CD4-positive, alpha-beta memory T cell (primary cell): ENCODE measurements around the gene TMEM243. TPM values are rescaled to one million over a fixed set of nuclear protein-coding genes. Genes with fewer than 3 reads are reported as not detected.
A peak's percentile ranks its signal among the peaks of the same experiment; 100 is the strongest.

Experiments
- CTCF ChIA-PET: fragments of 350-600 bp; sonication (Branson Sonifier 250); formaldehyde crosslinking; loops from one replicate; lab custom pipeline; 2021; ENCODE audit warnings: inconsistent platforms; ENCODE audit not compliant: partially characterized antibody; lab: Charles Lee
- POLR2A ChIA-PET: fragments of 350-600 bp; sonication (Branson Sonifier 250); formaldehyde crosslinking; loops from one replicate; lab custom pipeline; 2021; ENCODE audit not compliant: partially characterized antibody; lab: Charles Lee
- DNase-seq, 5 donors: peaks; one replicate each; pipeline versions ENCODE4 v3.0.0 to v3.0.0-alpha.2; 2020 to 2022; ENCODE audit warnings: mixed read lengths in 1 of 5
- H3K27ac ChIP-seq: one replicate; pipeline ENCODE4 v1.7.0; 2013; ENCODE audit warnings: low read depth, low read length
- H3K27me3 ChIP-seq: 2 replicates; pipeline ENCODE4 v1.7.0; 2013; ENCODE audit warnings: mild to moderate bottlenecking, low read length, moderate library complexity; ENCODE audit not compliant: insufficient read depth
- H3K36me3 ChIP-seq: 2 replicates; pipeline ENCODE4 v1.7.0; 2013; ENCODE audit warnings: mild to moderate bottlenecking, low read length, moderate library complexity; ENCODE audit not compliant: insufficient read depth
- H3K4me1 ChIP-seq: 2 replicates; pipeline ENCODE4 v1.7.0; 2013; ENCODE audit warnings: mild to moderate bottlenecking, low read length, moderate library complexity; ENCODE audit not compliant: insufficient read depth
- H3K4me3 ChIP-seq, 2 donors: one replicate each; pipeline ENCODE4 v1.7.0; 2013; ENCODE audit warnings: low read length in 2 of 2, mild to moderate bottlenecking in 1 of 2
- H3K9me3 ChIP-seq, 2 donors: one replicate each; pipeline ENCODE4 v1.7.0; 2013; ENCODE audit warnings: low read length in 2 of 2, control low read depth in 1 of 2; ENCODE audit not compliant: control insufficient read depth in 1 of 2
- H3K27ac Mint-ChIP-seq, 7 donors: one replicate each; pipeline ENCODE4 v1.8.0; 2020 to 2021; ENCODE audit warnings: mixed read lengths in 7 of 7, mild to moderate bottlenecking in 6 of 7, inconsistent platforms in 3 of 7, moderate library complexity in 3 of 7
- H3K27me3 Mint-ChIP-seq, 2 donors: one replicate each; pipeline ENCODE4 v1.8.0; 2020 to 2021; ENCODE audit warnings: mixed read lengths in 2 of 2
- H3K36me3 Mint-ChIP-seq, 2 donors: one replicate each; pipeline ENCODE4 v1.8.0; 2020 to 2021; ENCODE audit warnings: mixed read lengths in 2 of 2, inconsistent platforms in 1 of 2, mild to moderate bottlenecking in 1 of 2
- H3K4me1 Mint-ChIP-seq, 4 donors: one replicate each; pipeline ENCODE4 v1.8.0; 2020 to 2021; ENCODE audit warnings: mixed read lengths in 4 of 4, mild to moderate bottlenecking in 1 of 4
- H3K4me3 Mint-ChIP-seq, 8 donors: one replicate each; pipeline ENCODE4 v1.8.0; 2020 to 2021; ENCODE audit warnings: mixed read lengths in 8 of 8, mild to moderate bottlenecking in 7 of 8, moderate library complexity in 6 of 8, inconsistent platforms in 3 of 8
- H3K9me3 Mint-ChIP-seq, 8 donors: one replicate each; pipeline ENCODE4 v1.8.0; 2020 to 2021; ENCODE audit warnings: mixed read lengths in 8 of 8, mild to moderate bottlenecking in 5 of 8, inconsistent platforms in 3 of 8, moderate library complexity in 1 of 8
- intact Hi-C: fragments of 100-400 bp; cut with micrococcal nuclease; formaldehyde crosslinking; loops from one replicate; pipeline ENCODE4 v1.15.1; 2023
- polyA plus RNA-seq, 2 donors: library from polyadenylated mRNA; unstranded; fragments of 300-500 nt; fragmentation: Illumina TruSeq; gene quantifications; one replicate each; pipeline ENCODE4 v1.2.3, GENCODE V29; 2021
- total RNA-seq, 2 experiments: library from RNA; stranded (reverse); gene quantifications; one replicate each; pipeline ENCODE4 v1.2.3, GENCODE V29; 2021

Gene TMEM243
- total and polyA plus RNA-seq, 4 experiments from 2014 or later: 81.3 to 105 (median 96.5) TPM

DNA sequence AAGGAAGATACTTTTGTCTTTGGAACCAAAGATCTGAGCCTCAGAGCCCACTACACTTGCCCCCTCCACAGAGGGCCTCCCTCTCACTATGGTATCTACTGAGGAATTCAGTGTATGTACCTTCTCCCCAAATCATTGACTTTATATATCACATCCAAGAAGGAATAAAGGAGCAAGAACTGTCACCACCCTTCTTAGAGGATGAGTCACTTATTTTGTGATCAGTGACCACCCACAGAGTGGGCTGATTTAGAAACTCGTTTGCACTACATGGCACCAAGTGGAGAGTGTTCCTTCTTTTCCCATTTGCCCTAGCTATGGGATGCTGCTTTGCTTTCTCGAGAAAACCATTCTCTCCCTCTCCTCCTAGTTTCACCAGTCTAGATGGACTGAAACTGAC lies 5.7 kb downstream of the TMEM243 start:
- H3K36me3 Mint-ChIP-seq: peaks cover 14 to 42% of the 10 kb centered on the region in 2 donors
- POLR2A ChIA-PET: interaction anchor here (0.7 to 5.1 kb wide), 8 partner anchors 11 to 234 kb away, joined by 3 to 58 read pairs (median 5); partner anchors contain the start of gene DMTF1
- Histone ChIP-seq H3K36me3 (no peaks in the 10 kb centered on the region), H3K4me3 (no peak overlapping the region), H3K27me3 (no peaks in the 10 kb centered on the region), H3K27ac (peak overlapping the region; percentile 34), H3K4me1 (peaks cover 93% of the 10 kb centered on the region), H3K9me3 (no peaks in the 10 kb centered on the region)
- no peaks in the 10 kb centered on the region for H3K27me3 Mint-ChIP-seq
- H3K4me3 Mint-ChIP-seq: peak overlapping the region; percentile 38 to 94 (median 80)
- CTCF ChIA-PET: interaction anchor here (1.0 to 2.2 kb wide), 3 partner anchors 9 to 61 kb away, joined by 3 to 6 read pairs (median 5); partner anchors contain the start of gene DMTF1
- DNase-seq: no peak
- peaks cover 65 to 97% (median 80%) of the 10 kb centered on the region in 4 donors for H3K4me1 Mint-ChIP-seq
- peak overlapping the region; percentile 29 to 94 (median 75) for H3K27ac Mint-ChIP-seq
- intact Hi-C loops: loop anchor here (10.0 kb wide), 1 partner anchor 1001 kb away; no protein-coding TSS in a partner anchor
- H3K9me3 Mint-ChIP-seq: no peaks in the 10 kb centered on the region

DNA sequence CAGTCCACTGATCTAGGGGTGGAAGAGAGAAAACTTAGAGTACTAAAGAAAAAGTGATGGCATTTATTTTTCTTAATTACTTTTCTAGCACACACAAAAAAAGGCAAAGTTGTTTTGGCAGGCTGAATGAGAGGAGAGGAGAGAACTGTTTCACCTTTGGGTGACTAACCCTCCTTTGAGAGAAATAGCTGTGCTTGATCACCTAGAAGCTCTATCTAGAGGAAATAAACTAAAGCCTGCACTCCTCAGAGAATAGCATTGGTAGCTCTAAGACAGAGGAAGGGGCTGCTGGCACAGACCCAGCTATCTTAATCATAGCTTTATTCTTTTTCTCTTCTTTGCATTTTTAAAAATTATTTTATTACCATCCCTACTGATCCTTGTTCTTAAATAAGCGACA lies 6.3 kb downstream of the TMEM243 start:
- peaks cover 0 to 2% (median 0%) of the 10 kb centered on the region in 8 donors for H3K9me3 Mint-ChIP-seq

DNA sequence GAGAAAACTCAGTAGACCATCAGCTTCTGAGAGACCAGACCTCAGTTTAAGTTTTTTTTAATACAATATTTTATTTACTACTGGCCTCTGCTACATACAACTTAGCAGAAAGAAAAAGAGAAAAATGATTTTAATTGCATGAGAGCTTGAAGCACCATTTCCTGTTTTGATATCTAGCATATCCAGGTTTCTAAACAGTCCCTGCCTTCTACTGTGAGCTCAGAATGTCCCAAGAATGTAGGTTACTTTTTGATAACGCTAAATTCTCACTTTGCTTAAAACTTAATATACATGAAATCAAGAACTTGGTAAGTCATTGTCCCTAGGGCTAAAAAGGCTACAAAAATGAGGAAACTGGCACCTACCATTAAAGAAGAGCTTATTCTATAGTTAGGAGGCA lies 7.0 kb downstream of the TMEM243 start:
- ChIA-PET CTCF (interaction anchor here (0.8 to 2.8 kb wide), 7 partner anchors 8 to 269 kb away, joined by 3 to 12 read pairs (median 5); partner anchors contain the start of gene DMTF1), POLR2A (interaction anchor here (0.6 to 5.1 kb wide), 10 partner anchors 8 to 233 kb away, joined by 3 to 58 read pairs (median 6); partner anchors contain the start of genes DMTF1 and ELAPOR2)
- Mint-ChIP-seq H3K27ac (peak overlapping the region; percentile 67 to 94 (median 93)), H3K4me1 (peaks cover 65 to 97% (median 82%) of the 10 kb centered on the region in 4 donors), H3K4me3 (peak overlapping the region; percentile 76 to 94 (median 88)), H3K9me3 (peaks cover 0 to 8% (median 0%) of the 10 kb centered on the region in 8 donors), H3K27me3 (no peaks in the 10 kb centered on the region), H3K36me3 (peaks cover 28 to 43% of the 10 kb centered on the region in 2 donors)
- Histone ChIP-seq H3K27ac (peak overlapping the region; percentile 34), H3K36me3 (no peaks in the 10 kb centered on the region), H3K4me3 (no peak overlapping the region), H3K27me3 (no peaks in the 10 kb centered on the region), H3K9me3 (no peaks in the 10 kb centered on the region), H3K4me1 (peaks cover 91% of the 10 kb centered on the region)
- no peak for DNase-seq
- intact Hi-C loops: loop anchor here (1.0 to 10.0 kb wide), 2 partner anchors 9 to 1002 kb away; no protein-coding TSS in a partner anchor

More for the DNA sequence above, 6.3 kb downstream of the TMEM243 start:
- no peaks in the 10 kb centered on the region for H3K36me3 ChIP-seq
- no peaks in the 10 kb centered on the region for H3K9me3 ChIP-seq
- H3K4me3 ChIP-seq: no peak overlapping the region
- CTCF ChIA-PET: interaction anchor here (1.0 to 2.2 kb wide), 3 partner anchors 8 to 61 kb away, joined by 3 to 6 read pairs (median 5); partner anchors contain the start of gene DMTF1
- peak overlapping the region; percentile 76 to 94 (median 88) for H3K4me3 Mint-ChIP-seq
- peaks cover 98% of the 10 kb centered on the region for H3K4me1 ChIP-seq
- no peaks in the 10 kb centered on the region for H3K27me3 ChIP-seq
- no peak for DNase-seq
- H3K4me1 Mint-ChIP-seq: peaks cover 68 to 97% (median 82%) of the 10 kb centered on the region in 4 donors
- peaks cover 20 to 42% of the 10 kb centered on the region in 2 donors for H3K36me3 Mint-ChIP-seq
- POLR2A ChIA-PET: interaction anchor here (0.7 to 5.1 kb wide), 8 partner anchors 10 to 234 kb away, joined by 3 to 58 read pairs (median 5); partner anchors contain the start of gene DMTF1
- H3K27ac Mint-ChIP-seq: peak overlapping the region; percentile 67 to 94 (median 93)
- H3K27ac ChIP-seq: peak overlapping the region; percentile 34
- intact Hi-C loops: loop anchor here (10.0 kb wide), 1 partner anchor 1002 kb away; no protein-coding TSS in a partner anchor
- H3K27me3 Mint-ChIP-seq: no peaks in the 10 kb centered on the region

DNA sequence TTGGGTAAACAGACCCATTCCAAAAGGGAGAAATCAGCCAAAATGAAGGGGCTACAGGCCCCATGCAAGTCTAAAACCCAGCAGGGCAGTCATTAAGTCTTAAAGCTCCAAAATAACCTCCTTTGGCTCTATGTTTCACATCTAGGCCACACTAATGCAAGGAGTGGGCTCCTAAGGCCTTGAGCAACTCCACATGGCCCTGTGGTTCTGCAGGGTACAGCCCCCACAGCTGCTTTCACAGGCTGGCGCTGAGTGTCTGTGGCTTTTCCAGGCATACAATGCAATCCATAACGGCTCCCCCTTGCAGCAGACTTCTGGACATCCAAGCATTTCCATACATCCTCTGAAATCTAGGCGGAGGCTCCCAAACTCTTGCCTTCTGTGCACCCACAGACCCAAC lies 9.0 kb downstream of the TMEM243 start:
- DNase-seq: no peak
- Histone ChIP-seq H3K36me3 (no peaks in the 10 kb centered on the region), H3K27me3 (no peaks in the 10 kb centered on the region), H3K4me3 (no peak overlapping the region), H3K27ac (no peak overlapping the region), H3K9me3 (no peaks in the 10 kb centered on the region), H3K4me1 (peaks cover 71% of the 10 kb centered on the region)
- ChIA-PET CTCF (interaction anchor here (2.8 kb wide), 1 partner anchor 26 kb away, joined by 12 read pairs; no protein-coding TSS in a partner anchor), POLR2A (interaction anchor here (1.2 to 5.1 kb wide), 4 partner anchors 9 to 57 kb away, joined by 5 to 58 read pairs (median 8); partner anchors contain the start of genes DMTF1 and TMEM243)
- no peaks in the 10 kb centered on the region for H3K27me3 Mint-ChIP-seq
- peak overlapping the region in 6 of 7 donors; percentile 20 to 88 (median 70) for H3K27ac Mint-ChIP-seq
- intact Hi-C loops: loop anchor here (10.0 kb wide), 1 partner anchor 1004 kb away; no protein-coding TSS in a partner anchor
- H3K4me1 Mint-ChIP-seq: peaks cover 53 to 86% (median 69%) of the 10 kb centered on the region in 4 donors
- H3K9me3 Mint-ChIP-seq: peaks cover 0 to 23% (median 9%) of the 10 kb centered on the region in 8 donors
- peak overlapping the region in 4 of 8 donors; percentile 21 to 60 (median 42) for H3K4me3 Mint-ChIP-seq
- H3K36me3 Mint-ChIP-seq: peaks cover 43 to 51% of the 10 kb centered on the region in 2 donors

DNA sequence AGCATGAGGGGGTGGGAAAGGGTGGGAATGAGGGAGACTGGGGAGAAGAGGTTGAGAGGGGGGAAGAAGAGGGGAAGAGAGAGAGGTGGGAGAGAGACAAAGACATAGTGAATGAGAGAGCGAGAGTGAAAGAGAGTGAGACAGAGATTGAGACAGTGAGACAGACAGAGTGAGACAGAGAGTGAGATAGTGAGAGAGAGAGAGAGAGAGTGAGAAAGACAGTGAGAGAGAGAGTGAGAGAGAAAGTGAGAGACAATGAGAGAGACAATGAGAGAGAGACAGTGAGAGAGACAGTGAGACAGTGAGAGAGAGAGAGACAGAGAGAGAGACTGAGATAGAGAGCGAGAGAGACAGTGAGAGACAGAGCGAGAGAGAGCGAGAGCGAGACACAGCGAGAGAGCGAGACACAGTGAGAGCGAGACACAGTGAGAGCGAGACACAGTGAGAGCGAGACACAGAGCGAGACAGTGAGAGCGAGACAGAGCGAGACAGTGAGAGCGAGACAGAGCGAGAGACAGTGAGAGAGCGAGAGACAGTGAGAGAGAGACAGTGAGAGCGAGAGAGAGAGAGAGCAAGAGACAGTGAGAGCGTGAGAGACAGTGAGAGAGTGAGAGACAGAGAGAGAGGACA lies 10.1 kb downstream of the TMEM243 start:
- Histone ChIP-seq H3K4me3 (no peak overlapping the region), H3K36me3 (no peaks in the 10 kb centered on the region), H3K27me3 (no peaks in the 10 kb centered on the region), H3K9me3 (peaks cover 0 to 4% of the 10 kb centered on the region in 2 donors), H3K27ac (no peak overlapping the region), H3K4me1 (peaks cover 61% of the 10 kb centered on the region)
- peaks cover 0 to 27% (median 17%) of the 10 kb centered on the region in 8 donors for H3K9me3 Mint-ChIP-seq
- peaks cover 48 to 81% (median 65%) of the 10 kb centered on the region in 4 donors for H3K4me1 Mint-ChIP-seq
- peak overlapping the region; percentile 18 to 86 (median 62) for H3K4me3 Mint-ChIP-seq
- ChIA-PET POLR2A (interaction anchor here (1.1 to 1.9 kb wide), 2 partner anchors 10 to 57 kb away, joined by 4 to 9 read pairs; partner anchors contain the start of genes DMTF1 and TMEM243), CTCF (no interaction called here)
- peak overlapping the region; percentile 51 to 94 (median 90) for H3K27ac Mint-ChIP-seq
- no peak for DNase-seq
- H3K36me3 Mint-ChIP-seq: peaks cover 48 to 54% of the 10 kb centered on the region in 2 donors
- H3K27me3 Mint-ChIP-seq: no peaks in the 10 kb centered on the region
- intact Hi-C loops: no loop called here

DNA sequence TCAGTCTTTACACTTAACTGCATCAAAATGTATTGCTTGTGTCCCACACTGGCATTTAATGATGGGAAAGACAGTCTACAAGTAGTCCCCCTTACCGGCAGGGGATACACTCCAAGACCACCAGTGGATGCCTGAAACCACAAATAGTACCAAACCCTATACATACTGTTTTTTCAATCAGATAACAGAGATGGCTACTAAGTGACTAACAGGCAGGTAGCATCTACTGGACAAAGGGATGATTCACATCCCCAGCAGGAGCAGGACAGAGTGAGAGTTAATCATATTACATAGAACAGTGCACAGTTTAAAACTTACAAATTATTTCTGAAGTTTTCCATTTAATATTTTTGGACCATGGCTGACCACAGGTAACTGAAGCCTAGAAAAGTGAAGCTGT lies 13.2 kb downstream of the TMEM243 start:
- peaks cover 52% of the 10 kb centered on the region for H3K4me1 ChIP-seq

More for the DNA sequence above, 13.2 kb downstream of the TMEM243 start:
- Mint-ChIP-seq H3K27me3 (no peaks in the 10 kb centered on the region), H3K36me3 (peaks cover 67 to 68% of the 10 kb centered on the region in 2 donors), H3K4me3 (peak overlapping the region in 2 of 8 donors; percentile 39 to 50), H3K27ac (peak overlapping the region in 3 of 7 donors; percentile 11 to 79 (median 68)), H3K9me3 (peaks cover 3 to 38% (median 26%) of the 10 kb centered on the region in 8 donors), H3K4me1 (peaks cover 36 to 80% (median 60%) of the 10 kb centered on the region in 4 donors)
- no peak for DNase-seq
- H3K36me3 ChIP-seq: no peaks in the 10 kb centered on the region
- H3K27ac ChIP-seq: no peak overlapping the region
- ChIA-PET CTCF (no interaction called here), POLR2A (interaction anchor here (6.4 kb wide), 1 partner anchor 13 kb away, joined by 47 read pairs; the partner anchor contains the start of gene TMEM243)
- H3K4me3 ChIP-seq: no peak overlapping the region
- intact Hi-C loops: no loop called here
- peaks cover 0 to 8% of the 10 kb centered on the region in 2 donors for H3K9me3 ChIP-seq
- H3K27me3 ChIP-seq: no peaks in the 10 kb centered on the region
